GM23338 (cell line): ENCODE measurements around the gene LRRFIP1. TPM values are rescaled to one million over a fixed set of nuclear protein-coding genes. Genes with fewer than 3 reads are reported as not detected.

Experiments used
- ATAC-seq: fragments of 200-7000 bp; cut with Tn5 transposase; 3 replicates; pipeline ENCODE4 v1.9.1; 2020
- DNase-seq: peaks from one replicate; pipeline ENCODE4 v3.0.0-alpha.2; 2015; ENCODE audit warnings: low spot score
- H2AFZ ChIP-seq: fragments of 200-600 bp; sonication (generic); 2 replicates; pipeline ENCODE4 v1.8.0; 2016; ENCODE audit warnings: antibody characterized with exemption, mild to moderate bottlenecking, moderate library complexity
- H3F3A ChIP-seq: fragments of 200-600 bp; sonication (generic); replicated peaks from 2 replicates; pipeline ENCODE4 v1.8.0; 2017; ENCODE audit warnings: antibody characterized with exemption, mixed run types, low read depth
- H3K27ac ChIP-seq: fragments of 200-600 bp; sonication (generic); 2 replicates; pipeline ENCODE4 v1.6.1; 2016; ENCODE audit warnings: low read depth
- H3K27me3 ChIP-seq: fragments of 200-600 bp; sonication (generic); 2 replicates; pipeline ENCODE4 v1.8.0; 2016; ENCODE audit warnings: mild to moderate bottlenecking, mixed run types, moderate library complexity; ENCODE audit not compliant: insufficient read depth
- H3K36me3 ChIP-seq: fragments of 200-600 bp; sonication (generic); 2 replicates; pipeline ENCODE4 v1.8.0; 2016; ENCODE audit warnings: mild to moderate bottlenecking; ENCODE audit not compliant: insufficient read depth
- H3K4me1 ChIP-seq: fragments of 200-600 bp; sonication (generic); 2 replicates; pipeline ENCODE4 v1.8.0; 2016; ENCODE audit warnings: mild to moderate bottlenecking, moderate library complexity; ENCODE audit not compliant: insufficient read depth
- H3K4me2 ChIP-seq: fragments of 200-600 bp; sonication (generic); 2 replicates; pipeline ENCODE4 v1.7.1; 2017; ENCODE audit warnings: mixed run types
- H3K4me3 ChIP-seq: fragments of 200-600 bp; sonication (generic); 2 replicates; pipeline ENCODE4 v1.6.1; 2016; ENCODE audit warnings: mixed run types
- H3K79me2 ChIP-seq: fragments of 200-600 bp; sonication (generic); replicated peaks from 2 replicates; pipeline ENCODE4 v1.8.0; 2017; ENCODE audit warnings: mild to moderate bottlenecking; ENCODE audit not compliant: insufficient read depth
- H3K9me2 ChIP-seq: fragments of 200-600 bp; sonication (generic); 2 replicates; pipeline ENCODE4 v1.8.0; 2017; ENCODE audit not compliant: insufficient read depth
- H4K20me1 ChIP-seq: fragments of 200-600 bp; sonication (generic); replicated peaks from 2 replicates; pipeline ENCODE4 v1.8.0; 2017; ENCODE audit warnings: mild to moderate bottlenecking; ENCODE audit not compliant: insufficient read depth
- H3K27ac Mint-ChIP-seq: 2 replicates; pipeline ENCODE4 v1.8.0; 2020; ENCODE audit warnings: inconsistent platforms, mild to moderate bottlenecking, moderate library complexity, mixed read lengths
- H3K27me3 Mint-ChIP-seq: 3 replicates; pipeline ENCODE4 v1.8.0; 2022; ENCODE audit warnings: low read depth, mild to moderate bottlenecking, moderate library complexity, mixed read lengths, inconsistent platforms; ENCODE audit not compliant: insufficient read depth, poor library complexity
- H3K36me3 Mint-ChIP-seq: 3 replicates; pipeline ENCODE4 v1.8.0; 2021; ENCODE audit warnings: low read depth, mild to moderate bottlenecking, inconsistent platforms, moderate library complexity, mixed read lengths
- H3K4me1 Mint-ChIP-seq: 3 replicates; pipeline ENCODE4 v1.8.0; 2020; ENCODE audit warnings: mild to moderate bottlenecking, inconsistent platforms, mixed read lengths
- H3K4me3 Mint-ChIP-seq: 3 replicates; pipeline ENCODE4 v1.8.0; 2021; ENCODE audit warnings: moderate library complexity, mild to moderate bottlenecking, inconsistent platforms, mixed read lengths
- H3K9me3 Mint-ChIP-seq: 3 replicates; pipeline ENCODE4 v1.8.0; 2020; ENCODE audit warnings: moderate library complexity, mild to moderate bottlenecking, inconsistent platforms, mixed read lengths
- CTCF ChIP-seq, 2 experiments: fragments of 200-600 bp in 1 of 2; sonication (generic) in 1 of 2; conservative IDR thresholded peaks; 2 replicates each; pipeline versions ENCODE4 v1.5.1 to v1.6.1; 2016 to 2017; ENCODE audit warnings: antibody characterized with exemption in 2 of 2, low read depth in 2 of 2, mild to moderate bottlenecking in 2 of 2, moderate library complexity in 1 of 2
- EZH2 ChIP-seq: fragments of 200-600 bp; sonication (generic); IDR thresholded peaks from one replicate; pipeline ENCODE4 v1.8.0; 2017; ENCODE audit warnings: antibody characterized with exemption, mild to moderate bottlenecking, low read depth; ENCODE audit not compliant: unreplicated experiment
- POLR2AphosphoS5 ChIP-seq: IDR thresholded peaks from 2 replicates; pipeline ENCODE4 v1.6.1; 2016; ENCODE audit warnings: antibody characterized with exemption, low read depth
- STAT1 ChIP-seq: IDR thresholded peaks from one replicate; pipeline ENCODE4 v1.6.1; 2016; ENCODE audit warnings: antibody characterized with exemption; ENCODE audit not compliant: unreplicated experiment
- polyA plus RNA-seq: library from polyadenylated mRNA; unstranded; fragments of >200 nt; fragmentation: Nextera tagmentation; extraction: Ambion mirVana; gene quantifications from 2 replicates; pipeline ENCODE4 v1.2.1, GENCODE V29; 2016
- total RNA-seq: library from RNA; depleted of rRNA; stranded (reverse); fragments of >200 nt; shearing (Covaris generic); gene quantifications from 2 replicates; pipeline ENCODE4 v1.2.3, GENCODE V29; 2014
- TF ChIP-seq, protein P1 (sequence below): fragments of 250-450 bp; sonication (Bioruptor Pico); IDR thresholded peaks from 2 replicates; pipeline ENCODE4 v1.5.0; 2020; ENCODE audit warnings: mild to moderate bottlenecking, moderate library complexity

Gene LRRFIP1
- total and polyA plus RNA-seq, 2 experiments from 2014 or later: 59.6 to 178 TPM

GRCh38 chr2:237696461-237696860 lies 69.1 kb downstream of the LRRFIP1 start (continued):
- TF ChIP-seq, protein P1, sequence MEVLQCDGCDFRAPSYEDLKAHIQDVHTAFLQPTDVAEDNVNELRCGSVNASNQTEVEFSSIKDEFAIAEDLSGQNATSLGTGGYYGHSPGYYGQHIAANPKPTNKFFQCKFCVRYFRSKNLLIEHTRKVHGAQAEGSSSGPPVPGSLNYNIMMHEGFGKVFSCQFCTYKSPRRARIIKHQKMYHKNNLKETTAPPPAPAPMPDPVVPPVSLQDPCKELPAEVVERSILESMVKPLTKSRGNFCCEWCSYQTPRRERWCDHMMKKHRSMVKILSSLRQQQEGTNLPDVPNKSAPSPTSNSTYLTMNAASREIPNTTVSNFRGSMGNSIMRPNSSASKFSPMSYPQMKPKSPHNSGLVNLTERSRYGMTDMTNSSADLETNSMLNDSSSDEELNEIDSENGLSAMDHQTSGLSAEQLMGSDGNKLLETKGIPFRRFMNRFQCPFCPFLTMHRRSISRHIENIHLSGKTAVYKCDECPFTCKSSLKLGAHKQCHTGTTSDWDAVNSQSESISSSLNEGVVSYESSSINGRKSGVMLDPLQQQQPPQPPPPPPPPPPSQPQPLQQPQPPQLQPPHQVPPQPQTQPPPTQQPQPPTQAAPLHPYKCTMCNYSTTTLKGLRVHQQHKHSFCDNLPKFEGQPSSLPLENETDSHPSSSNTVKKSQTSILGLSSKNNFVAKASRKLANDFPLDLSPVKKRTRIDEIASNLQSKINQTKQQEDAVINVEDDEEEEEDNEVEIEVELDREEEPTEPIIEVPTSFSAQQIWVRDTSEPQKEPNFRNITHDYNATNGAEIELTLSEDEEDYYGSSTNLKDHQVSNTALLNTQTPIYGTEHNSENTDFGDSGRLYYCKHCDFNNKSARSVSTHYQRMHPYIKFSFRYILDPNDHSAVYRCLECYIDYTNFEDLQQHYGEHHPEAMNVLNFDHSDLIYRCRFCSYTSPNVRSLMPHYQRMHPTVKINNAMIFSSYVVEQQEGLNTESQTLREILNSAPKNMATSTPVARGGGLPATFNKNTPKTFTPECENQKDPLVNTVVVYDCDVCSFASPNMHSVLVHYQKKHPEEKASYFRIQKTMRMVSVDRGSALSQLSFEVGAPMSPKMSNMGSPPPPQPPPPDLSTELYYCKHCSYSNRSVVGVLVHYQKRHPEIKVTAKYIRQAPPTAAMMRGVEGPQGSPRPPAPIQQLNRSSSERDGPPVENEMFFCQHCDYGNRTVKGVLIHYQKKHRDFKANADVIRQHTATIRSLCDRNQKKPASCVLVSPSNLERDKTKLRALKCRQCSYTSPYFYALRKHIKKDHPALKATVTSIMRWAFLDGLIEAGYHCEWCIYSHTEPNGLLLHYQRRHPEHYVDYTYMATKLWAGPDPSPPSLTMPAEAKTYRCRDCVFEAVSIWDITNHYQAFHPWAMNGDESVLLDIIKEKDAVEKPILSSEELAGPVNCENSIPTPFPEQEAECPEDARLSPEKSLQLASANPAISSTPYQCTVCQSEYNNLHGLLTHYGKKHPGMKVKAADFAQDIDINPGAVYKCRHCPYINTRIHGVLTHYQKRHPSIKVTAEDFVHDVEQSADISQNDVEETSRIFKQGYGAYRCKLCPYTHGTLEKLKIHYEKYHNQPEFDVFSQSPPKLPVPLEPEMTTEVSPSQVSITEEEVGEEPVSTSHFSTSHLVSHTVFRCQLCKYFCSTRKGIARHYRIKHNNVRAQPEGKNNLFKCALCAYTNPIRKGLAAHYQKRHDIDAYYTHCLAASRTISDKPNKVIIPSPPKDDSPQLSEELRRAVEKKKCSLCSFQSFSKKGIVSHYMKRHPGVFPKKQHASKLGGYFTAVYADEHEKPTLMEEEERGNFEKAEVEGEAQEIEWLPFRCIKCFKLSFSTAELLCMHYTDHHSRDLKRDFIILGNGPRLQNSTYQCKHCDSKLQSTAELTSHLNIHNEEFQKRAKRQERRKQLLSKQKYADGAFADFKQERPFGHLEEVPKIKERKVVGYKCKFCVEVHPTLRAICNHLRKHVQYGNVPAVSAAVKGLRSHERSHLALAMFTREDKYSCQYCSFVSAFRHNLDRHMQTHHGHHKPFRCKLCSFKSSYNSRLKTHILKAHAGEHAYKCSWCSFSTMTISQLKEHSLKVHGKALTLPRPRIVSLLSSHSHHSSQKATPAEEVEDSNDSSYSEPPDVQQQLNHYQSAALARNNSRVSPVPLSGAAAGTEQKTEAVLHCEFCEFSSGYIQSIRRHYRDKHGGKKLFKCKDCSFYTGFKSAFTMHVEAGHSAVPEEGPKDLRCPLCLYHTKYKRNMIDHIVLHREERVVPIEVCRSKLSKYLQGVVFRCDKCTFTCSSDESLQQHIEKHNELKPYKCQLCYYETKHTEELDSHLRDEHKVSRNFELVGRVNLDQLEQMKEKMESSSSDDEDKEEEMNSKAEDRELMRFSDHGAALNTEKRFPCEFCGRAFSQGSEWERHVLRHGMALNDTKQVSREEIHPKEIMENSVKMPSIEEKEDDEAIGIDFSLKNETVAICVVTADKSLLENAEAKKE (CRISPR knock-in tag): no peak
- no peak for TF ChIP-seq CTCF (conservative IDR thresholded peaks at IDR 0.05; ENCODE audit: low read depth in 2 of 2)

GRCh38 chr2:237697586-237698357 lies 70.4 kb downstream of the LRRFIP1 start:
- H3K9me2 ChIP-seq: no peaks in the 10 kb centered on the region
- H2AFZ ChIP-seq: no peak overlapping the region
- Mint-ChIP-seq H3K27ac (no peak overlapping the region), H3K27me3 (peaks cover 10% of the 10 kb centered on the region), H3K4me1 (peaks cover 91% of the 10 kb centered on the region), H3K36me3 (no peaks in the 10 kb centered on the region; the same call in 2 of the 3 replicates), H3K4me3 (no peak overlapping the region), H3K9me3 (no peaks in the 10 kb centered on the region)
- H3F3A ChIP-seq: peaks cover 26% of the 10 kb centered on the region
- peak; percentile 49 for DNase-seq
- H4K20me1 ChIP-seq: peaks cover 46% of the 10 kb centered on the region
- peaks cover 98% of the 10 kb centered on the region for H3K79me2 ChIP-seq
- H3K4me2 ChIP-seq: no peak overlapping the region
- no peak overlapping the region for H3K27ac ChIP-seq
- ATAC-seq: peak; percentile 6; the same call in 2 of the 3 replicates
- H3K27me3 ChIP-seq: peaks cover 6% of the 10 kb centered on the region; the same call in 1 of the 2 replicates
- no peaks in the 10 kb centered on the region for H3K36me3 ChIP-seq
- no peak overlapping the region for H3K4me3 ChIP-seq
- H3K4me1 ChIP-seq: peaks cover 93% of the 10 kb centered on the region
- TF ChIP-seq STAT1 (no peak), EZH2 (no peak), CTCF (conservative IDR thresholded peaks at IDR 0.05; ENCODE audit: low read depth in 2 of 2) (no peak), POLR2AphosphoS5 (no peak)
